Trophoblast cell (in vitro differentiated cells and primary cell): Measurements from ENCODE around the gene ZBTB40. TPM values are rescaled to one million over a fixed set of nuclear protein-coding genes. Genes with fewer than 3 reads are reported as not detected.

Experiments
- DNase-seq, 2 donors: peaks; one replicate each; pipeline ENCODE4 v3.0.0-alpha.2; 2016
- H2AFZ ChIP-seq: 2 replicates; pipeline ENCODE4 v1.6.1; 2013; ENCODE audit warnings: low read length, moderate library complexity, mild to moderate bottlenecking; ENCODE audit not compliant: insufficient read depth, poor library complexity
- H2AK5ac ChIP-seq: 2 replicates; pipeline ENCODE4 v1.6.1; 2013; ENCODE audit warnings: mild to moderate bottlenecking, low read length
- H2BK120ac ChIP-seq: 2 replicates; pipeline ENCODE4 v1.6.1; 2013; ENCODE audit warnings: low read length, mild to moderate bottlenecking, moderate library complexity; ENCODE audit not compliant: insufficient read depth, poor library complexity
- H2BK12ac ChIP-seq: 2 replicates; pipeline ENCODE4 v1.6.1; 2013; ENCODE audit warnings: mild to moderate bottlenecking, low read length, moderate library complexity
- H2BK5ac ChIP-seq: 2 replicates; pipeline ENCODE4 v1.6.1; 2013; ENCODE audit warnings: low read length, low read depth, moderate library complexity, mild to moderate bottlenecking; ENCODE audit not compliant: poor library complexity
- H3K14ac ChIP-seq: 2 replicates; pipeline ENCODE4 v1.6.1; 2013; ENCODE audit warnings: mild to moderate bottlenecking, low read length
- H3K18ac ChIP-seq: 2 replicates; pipeline ENCODE4 v1.6.1; 2013; ENCODE audit warnings: mild to moderate bottlenecking, low read length
- H3K23ac ChIP-seq: 2 replicates; pipeline ENCODE4 v1.6.1; 2013; ENCODE audit warnings: low read length
- H3K27ac ChIP-seq: 2 replicates; pipeline ENCODE4 v1.5.1; 2013; ENCODE audit warnings: low read depth, mild to moderate bottlenecking, inconsistent platforms, low read length, moderate library complexity
- H3K27me3 ChIP-seq: 2 replicates; pipeline ENCODE4 v1.6.1; 2013; ENCODE audit warnings: inconsistent platforms, mild to moderate bottlenecking, low read length, moderate library complexity; ENCODE audit not compliant: insufficient read depth
- H3K36me3 ChIP-seq, 2 experiments: 1 replicate in 1 of 2; 2 replicates in 1 of 2; pipeline ENCODE4 v1.6.1; 2013; ENCODE audit warnings: low read length in 2 of 2, mild to moderate bottlenecking in 2 of 2, moderate library complexity in 1 of 2; ENCODE audit not compliant: insufficient read depth in 2 of 2, control insufficient read depth in 1 of 2
- H3K4ac ChIP-seq: 2 replicates; pipeline ENCODE4 v1.6.1; 2013; ENCODE audit warnings: low read depth, mild to moderate bottlenecking, low read length, moderate library complexity
- H3K4me1 ChIP-seq, 2 experiments: 1 replicate in 1 of 2; 2 replicates in 1 of 2; pipeline ENCODE4 v1.6.1; 2013; ENCODE audit warnings: low read length in 2 of 2, mild to moderate bottlenecking in 2 of 2, moderate library complexity in 1 of 2; ENCODE audit not compliant: insufficient read depth in 2 of 2, control insufficient read depth in 1 of 2
- H3K4me2 ChIP-seq: 2 replicates; pipeline ENCODE4 v1.6.1; 2013; ENCODE audit warnings: inconsistent platforms, mild to moderate bottlenecking, low read length, moderate library complexity
- H3K4me3 ChIP-seq: 2 replicates; pipeline ENCODE4 v1.5.1; 2013; ENCODE audit warnings: mild to moderate bottlenecking, low read depth, low read length, inconsistent platforms
- H3K79me1 ChIP-seq: one replicate; pipeline ENCODE4 v1.6.1; 2013; ENCODE audit warnings: low read length
- H3K79me2 ChIP-seq: 2 replicates; pipeline ENCODE4 v1.6.1; 2013; ENCODE audit warnings: low read length, mild to moderate bottlenecking; ENCODE audit not compliant: control insufficient read depth, insufficient read depth, poor library complexity
- H3K9ac ChIP-seq: 2 replicates; pipeline ENCODE4 v1.6.1; 2013; ENCODE audit warnings: mild to moderate bottlenecking, low read length
- H3K9me3 ChIP-seq: 2 replicates; pipeline ENCODE4 v1.6.1; 2013; ENCODE audit warnings: low read depth, mild to moderate bottlenecking, control low read depth, inconsistent platforms, low read length; ENCODE audit not compliant: insufficient read depth
- H4K12ac ChIP-seq: 2 replicates; pipeline ENCODE4 v1.6.1; 2013; ENCODE audit warnings: low read depth, mild to moderate bottlenecking, low read length, moderate library complexity
- H4K8ac ChIP-seq: 2 replicates; pipeline ENCODE4 v1.6.1; 2013; ENCODE audit warnings: low read depth, mild to moderate bottlenecking, low read length, moderate library complexity
- H4K91ac ChIP-seq: one replicate; pipeline ENCODE4 v1.6.1; 2013; ENCODE audit warnings: low read depth, mild to moderate bottlenecking, low read length, moderate library complexity
- WGBS: extraction: QIAGEN DNeasy Blood & Tissue Kit; methylation state at CpG from one replicate; pipeline ENCODE4 v1.1.7; 2013; ENCODE audit warnings: missing lambda C conversion rate; ENCODE audit not compliant: insufficient read length, insufficient coverage; ENCODE audit errors: extremely low coverage; 5-methylcytosine and 5-hydroxymethylcytosine counted together
- polyA plus RNA-seq: library from polyadenylated mRNA; stranded (reverse); fragments of 200-250 nt; gene quantifications from 2 replicates; pipeline ENCODE4 v1.2.3, GENCODE V29; 2013

Gene ZBTB40, protein sequence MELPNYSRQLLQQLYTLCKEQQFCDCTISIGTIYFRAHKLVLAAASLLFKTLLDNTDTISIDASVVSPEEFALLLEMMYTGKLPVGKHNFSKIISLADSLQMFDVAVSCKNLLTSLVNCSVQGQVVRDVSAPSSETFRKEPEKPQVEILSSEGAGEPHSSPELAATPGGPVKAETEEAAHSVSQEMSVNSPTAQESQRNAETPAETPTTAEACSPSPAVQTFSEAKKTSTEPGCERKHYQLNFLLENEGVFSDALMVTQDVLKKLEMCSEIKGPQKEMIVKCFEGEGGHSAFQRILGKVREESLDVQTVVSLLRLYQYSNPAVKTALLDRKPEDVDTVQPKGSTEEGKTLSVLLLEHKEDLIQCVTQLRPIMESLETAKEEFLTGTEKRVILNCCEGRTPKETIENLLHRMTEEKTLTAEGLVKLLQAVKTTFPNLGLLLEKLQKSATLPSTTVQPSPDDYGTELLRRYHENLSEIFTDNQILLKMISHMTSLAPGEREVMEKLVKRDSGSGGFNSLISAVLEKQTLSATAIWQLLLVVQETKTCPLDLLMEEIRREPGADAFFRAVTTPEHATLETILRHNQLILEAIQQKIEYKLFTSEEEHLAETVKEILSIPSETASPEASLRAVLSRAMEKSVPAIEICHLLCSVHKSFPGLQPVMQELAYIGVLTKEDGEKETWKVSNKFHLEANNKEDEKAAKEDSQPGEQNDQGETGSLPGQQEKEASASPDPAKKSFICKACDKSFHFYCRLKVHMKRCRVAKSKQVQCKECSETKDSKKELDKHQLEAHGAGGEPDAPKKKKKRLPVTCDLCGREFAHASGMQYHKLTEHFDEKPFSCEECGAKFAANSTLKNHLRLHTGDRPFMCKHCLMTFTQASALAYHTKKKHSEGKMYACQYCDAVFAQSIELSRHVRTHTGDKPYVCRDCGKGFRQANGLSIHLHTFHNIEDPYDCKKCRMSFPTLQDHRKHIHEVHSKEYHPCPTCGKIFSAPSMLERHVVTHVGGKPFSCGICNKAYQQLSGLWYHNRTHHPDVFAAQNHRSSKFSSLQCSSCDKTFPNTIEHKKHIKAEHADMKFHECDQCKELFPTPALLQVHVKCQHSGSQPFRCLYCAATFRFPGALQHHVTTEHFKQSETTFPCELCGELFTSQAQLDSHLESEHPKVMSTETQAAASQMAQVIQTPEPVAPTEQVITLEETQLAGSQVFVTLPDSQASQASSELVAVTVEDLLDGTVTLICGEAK
- 11.0 and 11.3 TPM in 2 replicates for polyA plus RNA-seq

DNA sequence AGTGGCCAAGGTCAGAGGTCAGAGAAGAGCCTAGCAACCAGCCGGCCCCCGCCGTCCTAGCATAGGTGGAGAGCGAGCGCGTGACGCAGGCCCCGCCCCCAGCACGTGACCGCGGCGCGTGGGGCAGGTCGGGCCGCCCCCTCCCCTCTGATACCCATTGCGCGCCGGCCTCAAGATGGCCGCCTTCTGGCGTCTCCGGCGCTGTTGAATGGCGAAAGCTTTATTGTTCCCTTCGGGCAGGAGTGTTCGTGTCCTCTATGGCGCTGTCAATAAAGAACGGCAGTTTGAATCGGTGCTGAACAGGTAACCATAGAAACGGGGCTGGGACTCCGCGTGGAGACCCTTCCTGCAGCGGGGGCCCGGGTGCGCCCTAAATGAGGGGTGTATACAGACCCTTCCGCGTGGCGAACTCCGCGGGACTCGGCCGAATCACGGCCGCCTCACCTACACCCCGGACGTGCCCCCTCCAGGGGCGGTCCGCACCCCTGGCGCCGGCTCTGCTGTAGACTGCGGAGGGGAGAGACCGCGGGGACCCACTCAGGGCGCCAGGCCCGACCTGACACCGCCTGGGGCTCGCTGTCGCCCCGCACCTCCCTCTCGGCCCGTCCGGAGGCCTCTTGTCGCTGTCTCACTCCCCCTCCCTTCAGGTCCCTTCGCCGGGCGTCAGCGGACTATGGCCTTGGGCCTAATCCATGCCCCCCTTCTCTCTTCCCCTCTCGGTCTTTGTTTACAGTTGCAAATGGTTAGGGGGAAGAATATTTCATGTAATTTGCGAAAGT lies at the start of gene ZBTB40:
ZBTB40 (plus strand) TSS at position 150 of the 779 bp plus-strand sequence. CDS start 38,098 bp downstream, outside the sequence.
- peak within 1 kb of the TSS; percentile 68 for H2AFZ ChIP-seq
- H2BK5ac ChIP-seq = peak within 1 kb of the TSS; percentile 85
- peak within 1 kb of the TSS; percentile 91 for H3K9ac ChIP-seq
- peaks cover 26% of the 10 kb centered on the region for H3K79me1 ChIP-seq
- H3K4ac ChIP-seq = peak within 1 kb of the TSS; percentile 86
- H4K91ac ChIP-seq = peak within 1 kb of the TSS; percentile 98
- no peaks in the 10 kb centered on the region for H3K27me3 ChIP-seq
- peak within 1 kb of the TSS; percentile 88 for H3K27ac ChIP-seq
- H3K9me3 ChIP-seq = no peaks in the 10 kb centered on the region
- peak within 1 kb of the TSS; percentile 100 for H2AK5ac ChIP-seq
- H3K14ac ChIP-seq = peak within 1 kb of the TSS; percentile 95
- peak within 1 kb of the TSS; percentile 90 for H4K12ac ChIP-seq
- H3K79me2 ChIP-seq = peaks cover 6% of the 10 kb centered on the region
- H3K4me2 ChIP-seq = peak within 1 kb of the TSS; percentile 81
- H3K18ac ChIP-seq = peak within 1 kb of the TSS; percentile 90
- peak within 1 kb of the TSS; percentile 93 for H2BK120ac ChIP-seq
- peak within 1 kb of the TSS; percentile 99 for H2BK12ac ChIP-seq
- peaks cover 10 to 27% of the 10 kb centered on the region in 2 experiments for H3K4me1 ChIP-seq
- H4K8ac ChIP-seq = peak within 1 kb of the TSS; percentile 92
- H3K36me3 ChIP-seq = peaks cover 0 to 2% of the 10 kb centered on the region in 2 experiments
- H3K4me3 ChIP-seq = peak within 1 kb of the TSS; percentile 92
- no CpG with 5 or more reads among the region's 68 CpGs for WGBS
- peak; percentile 97 for DNase-seq
- no peak within 1 kb of the TSS for H3K23ac ChIP-seq

DNA sequence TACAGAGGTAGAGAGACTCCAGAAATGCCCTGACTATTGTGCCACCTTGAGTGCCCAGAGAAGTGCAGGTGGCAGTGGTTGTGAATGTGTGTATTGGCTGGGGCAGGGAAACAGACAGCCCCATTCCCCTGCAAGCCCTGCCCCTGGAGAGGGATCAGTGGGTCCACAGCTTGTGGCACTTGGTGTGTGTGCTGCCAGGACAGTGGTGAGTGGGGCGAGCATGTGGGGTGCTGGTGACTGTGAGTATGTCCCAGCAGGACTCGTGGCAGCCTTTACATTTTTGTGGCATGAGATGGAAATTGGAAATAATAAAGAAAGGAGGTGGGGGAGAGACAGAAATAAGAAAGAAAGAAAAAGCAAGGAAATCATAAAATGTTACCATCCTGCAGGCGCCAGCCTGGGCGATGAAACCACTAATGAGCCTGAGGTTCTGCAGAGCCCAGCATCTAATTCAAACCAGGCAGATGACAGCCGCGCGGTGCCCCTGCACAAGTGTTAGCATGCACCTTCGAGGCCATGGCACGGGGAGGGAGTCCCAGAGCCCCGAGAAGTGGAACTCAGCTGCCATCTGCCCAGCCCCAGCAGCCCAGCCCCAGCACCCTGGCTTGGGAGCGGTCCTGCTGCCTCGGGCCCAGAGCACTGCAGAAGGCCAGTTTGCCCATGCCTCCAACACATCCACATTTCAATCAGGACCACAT lies 49.1 kb upstream of the ZBTB40 start:
- peaks cover 2% of the 10 kb centered on the region for H3K79me1 ChIP-seq
- WGBS = no CpG with 5 or more reads among the region's 12 CpGs
- no peak overlapping the region for H3K18ac ChIP-seq
- H3K9me3 ChIP-seq = no peaks in the 10 kb centered on the region
- peaks cover 7 to 9% of the 10 kb centered on the region in 2 experiments for H3K4me1 ChIP-seq
- H2AFZ ChIP-seq = no peak overlapping the region
- H3K27me3 ChIP-seq = no peaks in the 10 kb centered on the region
- DNase-seq = no peak
- H4K91ac ChIP-seq = no peak overlapping the region
- peaks cover under 1% of the 10 kb centered on the region for H3K79me2 ChIP-seq
- H3K4me2 ChIP-seq = no peak overlapping the region
- no peaks in the 10 kb centered on the region for H3K36me3 ChIP-seq
- no peak overlapping the region for H3K9ac ChIP-seq
- no peak overlapping the region for H4K12ac ChIP-seq
- no peak overlapping the region for H4K8ac ChIP-seq
- H3K4ac ChIP-seq = no peak overlapping the region
- no peak overlapping the region for H2AK5ac ChIP-seq
- no peak overlapping the region for H2BK12ac ChIP-seq
- H3K27ac ChIP-seq = no peak overlapping the region
- no peak overlapping the region for H2BK5ac ChIP-seq
- no peak overlapping the region for H2BK120ac ChIP-seq
- H3K23ac ChIP-seq = no peak overlapping the region
- no peak overlapping the region for H3K4me3 ChIP-seq
- no peak overlapping the region for H3K14ac ChIP-seq

DNA sequence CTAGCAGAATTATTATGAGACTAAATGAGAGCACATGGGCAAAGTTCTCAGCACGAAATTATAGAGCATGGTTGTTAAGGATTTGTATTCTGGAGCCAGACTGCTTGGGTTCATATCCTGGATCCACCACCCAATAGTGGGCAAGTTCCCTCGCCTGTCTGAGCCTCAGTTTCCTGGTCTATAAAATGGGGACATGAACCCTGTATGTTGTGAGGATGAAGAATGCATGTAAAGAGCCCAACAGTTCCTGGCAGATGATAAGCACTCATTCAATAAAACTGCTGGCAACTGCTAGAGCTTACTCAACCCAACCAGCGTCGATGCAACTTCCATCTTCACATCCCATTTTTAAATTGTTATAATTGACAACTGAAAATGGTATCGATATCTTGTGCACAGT lies 47.2 kb upstream of the ZBTB40 start:
- no peak for DNase-seq
- Histone ChIP-seq H2BK12ac (no peak overlapping the region), H4K8ac (no peak overlapping the region), H4K91ac (no peak overlapping the region), H3K18ac (no peak overlapping the region), H3K27me3 (no peaks in the 10 kb centered on the region), H3K23ac (no peak overlapping the region), H3K9me3 (no peaks in the 10 kb centered on the region), H2AFZ (no peak overlapping the region), H4K12ac (no peak overlapping the region), H2AK5ac (no peak overlapping the region), H2BK5ac (no peak overlapping the region), H3K4me1 (peaks cover 20 to 23% of the 10 kb centered on the region in 2 experiments), H3K14ac (no peak overlapping the region), H3K79me2 (peaks cover 4% of the 10 kb centered on the region), H3K27ac (no peak overlapping the region), H3K4ac (no peak overlapping the region), H3K9ac (no peak overlapping the region), H3K36me3 (no peaks in the 10 kb centered on the region), H3K4me2 (no peak overlapping the region), H3K4me3 (no peak overlapping the region), H3K79me1 (peaks cover 13% of the 10 kb centered on the region), H2BK120ac (no peak overlapping the region)
- WGBS = no CpG with 5 or more reads among the region's 5 CpGs
